GM23248 (cell line): ENCODE measurements around the gene MYO5B.

ENCODE experiments used
- EZH2 ChIP-seq: fragments of 200-600 bp; sonication (generic); IDR thresholded peaks from 2 replicates; pipeline ENCODE4 v1.6.1; 2018; ENCODE audit warnings: antibody characterized with exemption, mild to moderate bottlenecking; ENCODE audit not compliant: insufficient read depth, poor library complexity, severe bottlenecking
- EZH2phosphoT487 ChIP-seq: fragments of 200-600 bp; sonication (generic); IDR thresholded peaks from 2 replicates; pipeline ENCODE4 v1.6.1; 2018; ENCODE audit warnings: antibody characterized with exemption, moderate library complexity, mild to moderate bottlenecking, low read depth; ENCODE audit not compliant: insufficient read depth

GRCh38 chr18:50158866-50159653, 35.9 kb downstream of the MYO5B start:
- TF ChIP-seq EZH2phosphoT487, result no peak
- no peak for TF ChIP-seq EZH2
